Amniotic epithelial cell (primary cell): ENCODE measurements around the gene SCN7A.
"Not testable (repeated sequence)": the region's sequence is repeated elsewhere in the genome, so short reads cannot be mapped to it uniquely, and the experiment has no call there.

Experiments used
- DNase-seq: peaks from one replicate; pipeline ENCODE4 v3.0.0-alpha.2; 2010; ENCODE audit warnings: low read depth

SCN7A gene

GRCh38 chr2:166360426-166360825 is 133.6 kb downstream of the SCN7A start:
- DNase-seq, result no peak

GRCh38 chr2:166357950-166358321 is 136.1 kb downstream of the SCN7A start:
- not testable (repeated sequence) for DNase-seq

- DNase-seq, result no peak
Measured at GRCh38 chr2:166357068-166357949, 136.7 kb downstream of the SCN7A start.
